Measurements from ENCODE around the gene POU2AF1.
A peak's percentile ranks its signal among the peaks of the same experiment; 100 is the strongest.

Gene POU2AF1

GRCh38 chr11:111417011-111417765, 38.1 kb upstream of the POU2AF1 start:
- no peak for TF ChIP-seq JUND (IDR thresholded peaks at IDR 0.05; ENCODE audit: low read depth)
- no peak for DNase-seq (ENCODE audit: low read depth in 1 of 2, low spot score in 1 of 2)
- in situ Hi-C loops (cut with HindIII; ENCODE audit: low pct_unique_long_range_greater_than_20kb, low sequenced_read_pairs), result no loop called here

- DNase-seq (ENCODE audit: low read depth in 1 of 2, low spot score in 1 of 2), result no peak
- TF ChIP-seq JUND (IDR thresholded peaks at IDR 0.05; ENCODE audit: low read depth), result no peak
- in situ Hi-C loops (cut with HindIII; ENCODE audit: low pct_unique_long_range_greater_than_20kb, low sequenced_read_pairs), result no loop called here
These were observed 37.3 kb upstream of the POU2AF1 start for GRCh38 chr11:111416231-111416960.

- no peak for TF ChIP-seq JUND (IDR thresholded peaks at IDR 0.05; ENCODE audit: low read depth)
- in situ Hi-C loops (cut with HindIII; ENCODE audit: low pct_unique_long_range_greater_than_20kb, low sequenced_read_pairs), result no loop called here
- no peak for DNase-seq (ENCODE audit: low read depth in 1 of 2, low spot score in 1 of 2)
These were observed 35.9 kb upstream of the POU2AF1 start for GRCh38 chr11:111414936-111415335.

- in situ Hi-C loops (cut with HindIII; ENCODE audit: low pct_unique_long_range_greater_than_20kb, low sequenced_read_pairs), result no loop called here
- TF ChIP-seq JUND (IDR thresholded peaks at IDR 0.05; ENCODE audit: low read depth), result no peak
- DNase-seq (ENCODE audit: low read depth in 1 of 2, low spot score in 1 of 2), result no peak
These were observed 35.3 kb upstream of the POU2AF1 start for GRCh38 chr11:111414267-111414931.

GRCh38 chr11:111413849-111414248, 34.8 kb upstream of the POU2AF1 start:
- no peak for DNase-seq (ENCODE audit: low read depth in 1 of 2, low spot score in 1 of 2)
- no peak for TF ChIP-seq JUND (IDR thresholded peaks at IDR 0.05; ENCODE audit: low read depth)
- in situ Hi-C loops (cut with HindIII; ENCODE audit: low pct_unique_long_range_greater_than_20kb, low sequenced_read_pairs), result no loop called here

- no peak for DNase-seq (ENCODE audit: low read depth in 1 of 2, low spot score in 1 of 2)
- no peak for TF ChIP-seq JUND (IDR thresholded peaks at IDR 0.05; ENCODE audit: low read depth)
- in situ Hi-C loops (cut with HindIII; ENCODE audit: low pct_unique_long_range_greater_than_20kb, low sequenced_read_pairs), result no loop called here
These were observed 33.2 kb upstream of the POU2AF1 start for GRCh38 chr11:111412293-111412692.

GRCh38 chr11:111411456-111411855, 32.4 kb upstream of the POU2AF1 start:
- TF ChIP-seq JUND (IDR thresholded peaks at IDR 0.05; ENCODE audit: low read depth), result no peak
- in situ Hi-C loops (cut with HindIII; ENCODE audit: low pct_unique_long_range_greater_than_20kb, low sequenced_read_pairs), result no loop called here
- no peak for DNase-seq (ENCODE audit: low read depth in 1 of 2, low spot score in 1 of 2)

GRCh38 chr11:111410951-111411350, 31.9 kb upstream of the POU2AF1 start:
- in situ Hi-C loops (cut with HindIII; ENCODE audit: low pct_unique_long_range_greater_than_20kb, low sequenced_read_pairs), result no loop called here

GRCh38 chr11:111409915-111410314, 30.8 kb upstream of the POU2AF1 start:
- TF ChIP-seq JUND (IDR thresholded peaks at IDR 0.05; ENCODE audit: low read depth), result no peak
- DNase-seq (ENCODE audit: low read depth in 1 of 2, low spot score in 1 of 2), result no peak
- in situ Hi-C loops (cut with HindIII; ENCODE audit: low pct_unique_long_range_greater_than_20kb, low sequenced_read_pairs), result no loop called here

More at GRCh38 chr11:111410951-111411350, 31.9 kb upstream of the POU2AF1 start:
- no peak for DNase-seq (ENCODE audit: low read depth in 1 of 2, low spot score in 1 of 2)
- TF ChIP-seq JUND (IDR thresholded peaks at IDR 0.05; ENCODE audit: low read depth), result no peak

- no peak for TF ChIP-seq JUND (IDR thresholded peaks at IDR 0.05; ENCODE audit: low read depth)
- in situ Hi-C loops (cut with HindIII; ENCODE audit: low pct_unique_long_range_greater_than_20kb, low sequenced_read_pairs), result no loop called here
- DNase-seq (ENCODE audit: low read depth in 1 of 2, low spot score in 1 of 2), result no peak
These were observed 30.0 kb upstream of the POU2AF1 start for GRCh38 chr11:111408789-111409727.

GRCh38 chr11:111407652-111408051, 28.6 kb upstream of the POU2AF1 start:
- in situ Hi-C loops (cut with HindIII; ENCODE audit: low pct_unique_long_range_greater_than_20kb, low sequenced_read_pairs), result no loop called here
- DNase-seq (ENCODE audit: low read depth in 1 of 2, low spot score in 1 of 2), result no peak
- TF ChIP-seq JUND (IDR thresholded peaks at IDR 0.05; ENCODE audit: low read depth), result no peak

GRCh38 chr11:111406589-111406988, 27.5 kb upstream of the POU2AF1 start:
- TF ChIP-seq JUND (IDR thresholded peaks at IDR 0.05; ENCODE audit: low read depth), result no peak
- in situ Hi-C loops (cut with HindIII; ENCODE audit: low pct_unique_long_range_greater_than_20kb, low sequenced_read_pairs), result no loop called here
- DNase-seq (ENCODE audit: low read depth in 1 of 2, low spot score in 1 of 2), result peak in 1 of 2 experiments; percentile 40

Measured in T47D (cell line).